Measurements from ENCODE around the gene SPTBN4.

DNA sequence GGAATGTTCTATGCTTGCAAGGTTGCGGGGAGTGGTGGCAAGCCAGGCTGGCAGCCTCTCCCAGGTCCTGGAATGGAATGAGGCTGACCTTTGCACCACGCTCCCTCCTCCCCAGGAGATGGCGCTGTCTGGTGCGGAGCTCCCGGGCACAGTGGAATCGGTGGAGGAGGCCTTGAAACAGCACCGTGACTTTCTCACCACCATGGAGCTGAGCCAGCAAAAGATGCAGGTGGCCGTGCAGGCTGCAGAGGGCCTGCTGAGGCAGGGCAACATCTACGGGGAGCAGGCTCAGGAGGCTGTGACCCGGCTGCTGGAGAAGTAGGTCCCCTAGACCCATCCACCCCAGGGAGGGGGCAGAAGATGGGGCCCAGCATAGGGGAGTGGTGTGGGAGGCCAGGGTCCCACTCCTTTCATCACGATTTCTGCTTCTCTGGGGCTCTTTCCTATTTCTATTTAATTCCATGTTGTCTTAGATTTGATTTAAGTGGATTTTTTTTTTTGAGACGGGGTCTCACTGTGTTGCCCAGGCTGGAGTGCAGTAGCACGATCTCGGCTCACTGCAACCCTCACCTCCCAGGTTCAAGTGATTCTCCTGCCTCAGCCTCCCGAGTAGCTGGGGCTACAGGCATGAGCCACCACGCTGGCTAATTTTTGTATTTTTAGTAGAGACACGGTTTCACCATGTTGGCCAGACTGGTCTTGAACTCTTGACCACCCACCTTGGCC is 56.7 kb downstream of the SPTBN4 start:
- TF ChIP-seq, protein P1, sequence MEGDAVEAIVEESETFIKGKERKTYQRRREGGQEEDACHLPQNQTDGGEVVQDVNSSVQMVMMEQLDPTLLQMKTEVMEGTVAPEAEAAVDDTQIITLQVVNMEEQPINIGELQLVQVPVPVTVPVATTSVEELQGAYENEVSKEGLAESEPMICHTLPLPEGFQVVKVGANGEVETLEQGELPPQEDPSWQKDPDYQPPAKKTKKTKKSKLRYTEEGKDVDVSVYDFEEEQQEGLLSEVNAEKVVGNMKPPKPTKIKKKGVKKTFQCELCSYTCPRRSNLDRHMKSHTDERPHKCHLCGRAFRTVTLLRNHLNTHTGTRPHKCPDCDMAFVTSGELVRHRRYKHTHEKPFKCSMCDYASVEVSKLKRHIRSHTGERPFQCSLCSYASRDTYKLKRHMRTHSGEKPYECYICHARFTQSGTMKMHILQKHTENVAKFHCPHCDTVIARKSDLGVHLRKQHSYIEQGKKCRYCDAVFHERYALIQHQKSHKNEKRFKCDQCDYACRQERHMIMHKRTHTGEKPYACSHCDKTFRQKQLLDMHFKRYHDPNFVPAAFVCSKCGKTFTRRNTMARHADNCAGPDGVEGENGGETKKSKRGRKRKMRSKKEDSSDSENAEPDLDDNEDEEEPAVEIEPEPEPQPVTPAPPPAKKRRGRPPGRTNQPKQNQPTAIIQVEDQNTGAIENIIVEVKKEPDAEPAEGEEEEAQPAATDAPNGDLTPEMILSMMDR (IDR thresholded peaks at IDR 0.05; ENCODE audit: poor library complexity, severe bottlenecking), result no peak
- no peak for TF ChIP-seq EZH2 (IDR thresholded peaks at IDR 0.05; ENCODE audit: borderline replicate concordance, insufficient read depth, low read length, poor library complexity, severe bottlenecking)
- no peak for TF ChIP-seq EP300 (conservative IDR thresholded peaks at IDR 0.05; ENCODE audit: poor library complexity, severe bottlenecking)
- TF ChIP-seq POLR2AphosphoS5 (IDR thresholded peaks at IDR 0.05), result no peak
- no peak for TF ChIP-seq SMC3 (conservative IDR thresholded peaks at IDR 0.05; ENCODE audit: poor library complexity)
- TF ChIP-seq MXI1 (conservative IDR thresholded peaks at IDR 0.05; ENCODE audit: poor library complexity, severe bottlenecking), result no peak

All from neural cell (in vitro differentiated cells).